SW480 (cell line): Measurements from ENCODE around the gene FOXP1.
A peak's percentile ranks its signal among the peaks of the same experiment; 100 is the strongest.

Source experiments
- DNase-seq: peaks from one replicate; pipeline ENCODE4 v3.0.0-alpha.2; 2016; ENCODE audit warnings: low spot score

FOXP1 gene

GRCh38 chr3:71586810-71587242, 3.3 kb upstream of the FOXP1 start:
- no peak for DNase-seq

- DNase-seq: peak; percentile 30
Measured at GRCh38 chr3:71585887-71586809, 2.6 kb upstream of the FOXP1 start.

- no peak for DNase-seq
Measured at GRCh38 chr3:71585131-71585530, 1.6 kb upstream of the FOXP1 start.

GRCh38 chr3:71584394-71585011, 975 bp upstream of the FOXP1 start:
- peak; percentile 43 for DNase-seq

GRCh38 chr3:71582612-71583565, 639 bp downstream of the FOXP1 start:
- DNase-seq: peak; percentile 20

GRCh38 chr3:71582036-71582611, 1.4 kb downstream of the FOXP1 start:
- peak; percentile 29 for DNase-seq

GRCh38 chr3:71581457-71582035, 2.0 kb downstream of the FOXP1 start:
- no peak for DNase-seq

GRCh38 chr3:71580636-71581456, 2.7 kb downstream of the FOXP1 start:
- DNase-seq: no peak

- no peak for DNase-seq
Measured at GRCh38 chr3:71579935-71580406, 3.6 kb downstream of the FOXP1 start.

- no peak for DNase-seq
Measured at GRCh38 chr3:71579326-71579934, 4.1 kb downstream of the FOXP1 start.

GRCh38 chr3:71578054-71578751, 5.3 kb downstream of the FOXP1 start:
- DNase-seq: no peak

GRCh38 chr3:71577011-71577410, 6.5 kb downstream of the FOXP1 start:
- DNase-seq: no peak

- no peak for DNase-seq
Measured at GRCh38 chr3:71575433-71575832, 8.1 kb downstream of the FOXP1 start.

GRCh38 chr3:71573181-71573580, 10.3 kb downstream of the FOXP1 start:
- DNase-seq: no peak

- DNase-seq: no peak
Measured at GRCh38 chr3:71570546-71570945, 13.0 kb downstream of the FOXP1 start.

GRCh38 chr3:71568207-71568606, 15.3 kb downstream of the FOXP1 start:
- DNase-seq: no peak

- DNase-seq: no peak
Measured at GRCh38 chr3:71566776-71567175, 16.8 kb downstream of the FOXP1 start.

- DNase-seq: no peak
Measured at GRCh38 chr3:71565976-71566375, 17.6 kb downstream of the FOXP1 start.

- no peak for DNase-seq
Measured at GRCh38 chr3:71565316-71565715, 18.2 kb downstream of the FOXP1 start.
